OCI-LY1 (cell line): ENCODE measurements around the gene TMBIM6.

Source experiments
- EZH2 ChIP-seq: fragments of 200-600 bp; sonication (generic), shearing (Covaris generic); IDR thresholded peaks from 2 replicates; pipeline ENCODE4 v1.8.0; 2017; ENCODE audit warnings: borderline replicate concordance, mixed run types, mild to moderate bottlenecking, antibody characterized with exemption, low read length, moderate library complexity, mixed read lengths
- TF ChIP-seq, protein P1 (sequence below): fragments of 200-600 bp; sonication (generic), shearing (Covaris generic); IDR thresholded peaks from 2 replicates; pipeline ENCODE4 v1.5.1; 2017; ENCODE audit warnings: mild to moderate bottlenecking, antibody characterized with exemption, low read length, moderate library complexity, mixed read lengths

DNA sequence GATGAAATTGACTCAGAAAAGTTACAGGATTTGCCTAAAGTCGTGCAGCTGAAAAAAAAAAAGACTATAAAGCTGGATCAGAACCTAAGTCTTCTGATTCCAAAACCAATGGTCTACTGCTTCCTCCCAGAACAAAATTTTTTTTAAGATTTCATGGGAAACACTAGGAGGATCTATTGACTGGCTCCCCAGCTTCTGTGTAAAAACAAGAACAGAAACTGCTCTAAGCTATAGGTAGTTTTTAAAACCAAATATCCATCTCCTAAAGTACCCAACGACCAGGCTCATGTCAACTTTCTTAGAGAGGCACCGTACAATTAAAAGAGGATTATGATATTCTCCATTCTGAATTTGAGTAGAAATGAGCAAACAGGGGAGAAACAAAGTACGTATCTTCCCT, 43.5 kb upstream of the TMBIM6 start:
- TF ChIP-seq, protein P1, sequence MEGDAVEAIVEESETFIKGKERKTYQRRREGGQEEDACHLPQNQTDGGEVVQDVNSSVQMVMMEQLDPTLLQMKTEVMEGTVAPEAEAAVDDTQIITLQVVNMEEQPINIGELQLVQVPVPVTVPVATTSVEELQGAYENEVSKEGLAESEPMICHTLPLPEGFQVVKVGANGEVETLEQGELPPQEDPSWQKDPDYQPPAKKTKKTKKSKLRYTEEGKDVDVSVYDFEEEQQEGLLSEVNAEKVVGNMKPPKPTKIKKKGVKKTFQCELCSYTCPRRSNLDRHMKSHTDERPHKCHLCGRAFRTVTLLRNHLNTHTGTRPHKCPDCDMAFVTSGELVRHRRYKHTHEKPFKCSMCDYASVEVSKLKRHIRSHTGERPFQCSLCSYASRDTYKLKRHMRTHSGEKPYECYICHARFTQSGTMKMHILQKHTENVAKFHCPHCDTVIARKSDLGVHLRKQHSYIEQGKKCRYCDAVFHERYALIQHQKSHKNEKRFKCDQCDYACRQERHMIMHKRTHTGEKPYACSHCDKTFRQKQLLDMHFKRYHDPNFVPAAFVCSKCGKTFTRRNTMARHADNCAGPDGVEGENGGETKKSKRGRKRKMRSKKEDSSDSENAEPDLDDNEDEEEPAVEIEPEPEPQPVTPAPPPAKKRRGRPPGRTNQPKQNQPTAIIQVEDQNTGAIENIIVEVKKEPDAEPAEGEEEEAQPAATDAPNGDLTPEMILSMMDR: no peak
- no peak for TF ChIP-seq EZH2
